Measurements from ENCODE around the gene ZNF281. TPM values are rescaled to one million over a fixed set of nuclear protein-coding genes. Genes with fewer than 3 reads are reported as not detected.
"Not testable (repeated sequence)": the region's sequence is repeated elsewhere in the genome, so short reads cannot be mapped to it uniquely, and the experiment has no call there.

The ZNF281 gene
- total and polyA plus RNA-seq, 4 donors, result 4.9 to 18.4 (median 13.1) TPM

- no peak for TF ChIP-seq ZBTB33 (IDR thresholded peaks at IDR 0.05)
These were observed 46.4 kb downstream of the ZNF281 start (continued) for GRCh38 chr1:200363264-200363933.

GRCh38 chr1:200362421-200362820 lies 47.4 kb downstream of the ZNF281 start:
- WGBS, result 90% methylated on average over 2 of the region's 2 CpGs

GRCh38 chr1:200359610-200360163 lies 50.1 kb downstream of the ZNF281 start:
- H3K27ac ChIP-seq (ENCODE audit: low read depth in 1 of 2, low read length in 2 of 2), result no peak overlapping the region
- H3K9me3 ChIP-seq (ENCODE audit: control insufficient read depth in 4 of 4, low read length in 3 of 4), result no peaks in the 10 kb centered on the region

More at GRCh38 chr1:200362421-200362820, 47.4 kb downstream of the ZNF281 start:
- Histone ChIP-seq H3K27me3 (ENCODE audit: control insufficient read depth in 4 of 4, insufficient read depth in 4 of 4, low read length in 3 of 4) (no peaks in the 10 kb centered on the region), H3K9ac (ENCODE audit: low read depth in 1 of 2, low read length in 2 of 2) (no peak overlapping the region), H3K4me1 (ENCODE audit: control insufficient read depth in 4 of 4, insufficient read depth in 4 of 4, low read length in 3 of 4) (peaks cover 4 to 22% (median 7%) of the 10 kb centered on the region in 4 donors), H3K27ac (ENCODE audit: low read depth in 1 of 2, low read length in 2 of 2) (no peak overlapping the region), H3K36me3 (ENCODE audit: control insufficient read depth in 4 of 4, insufficient read depth in 3 of 4, low read depth in 1 of 4, low read length in 3 of 4) (no peaks in the 10 kb centered on the region), H3K9me3 (ENCODE audit: control insufficient read depth in 4 of 4, low read length in 3 of 4) (no peaks in the 10 kb centered on the region), H3K4me3 (ENCODE audit: low read depth in 1 of 3, low read length in 3 of 3) (no peak overlapping the region)
- TF ChIP-seq EGR1 (IDR thresholded peaks at IDR 0.05; ENCODE audit: low read depth in 2 of 2) (no peak), FOXA1 (IDR thresholded peaks at IDR 0.05) (no peak)
- no peak for DNase-seq (ENCODE audit: low spot score)

GRCh38 chr1:200357925-200358324 lies 51.9 kb downstream of the ZNF281 start:
- H3K27ac ChIP-seq (ENCODE audit: low read depth in 1 of 2, low read length in 2 of 2), result not testable (repeated sequence)

More at GRCh38 chr1:200359610-200360163, 50.1 kb downstream of the ZNF281 start:
- no peaks in the 10 kb centered on the region for H3K27me3 ChIP-seq (ENCODE audit: control insufficient read depth in 4 of 4, insufficient read depth in 4 of 4, low read length in 3 of 4)
- no peak overlapping the region for H3K9ac ChIP-seq (ENCODE audit: low read depth in 1 of 2, low read length in 2 of 2)
- 79% methylated on average over 3 of the region's 3 CpGs for WGBS
- TF ChIP-seq FOXA1 (IDR thresholded peaks at IDR 0.05), result no peak
- DNase-seq (ENCODE audit: low spot score), result no peak
- H3K4me1 ChIP-seq (ENCODE audit: control insufficient read depth in 4 of 4, insufficient read depth in 4 of 4, low read length in 3 of 4), result peaks cover 0 to 6% (median 0%) of the 10 kb centered on the region in 4 donors
- no peak overlapping the region for H3K4me3 ChIP-seq (ENCODE audit: low read depth in 1 of 3, low read length in 3 of 3)
- no peaks in the 10 kb centered on the region for H3K36me3 ChIP-seq (ENCODE audit: control insufficient read depth in 4 of 4, insufficient read depth in 3 of 4, low read depth in 1 of 4, low read length in 3 of 4)

GRCh38 chr1:200355801-200356200 lies 54.0 kb downstream of the ZNF281 start:
- Histone ChIP-seq H3K9ac (ENCODE audit: low read depth in 1 of 2, low read length in 2 of 2) (no peak overlapping the region), H3K4me1 (ENCODE audit: control insufficient read depth in 4 of 4, insufficient read depth in 4 of 4, low read length in 3 of 4) (peaks cover 0 to 11% (median 3%) of the 10 kb centered on the region in 4 donors), H3K27ac (ENCODE audit: low read depth in 1 of 2, low read length in 2 of 2) (peak overlapping the region in 1 of 2 donors; percentile 11), H3K36me3 (ENCODE audit: control insufficient read depth in 4 of 4, insufficient read depth in 3 of 4, low read depth in 1 of 4, low read length in 3 of 4) (no peaks in the 10 kb centered on the region), H3K4me3 (ENCODE audit: low read depth in 1 of 3, low read length in 3 of 3) (no peak overlapping the region), H3K27me3 (ENCODE audit: control insufficient read depth in 4 of 4, insufficient read depth in 4 of 4, low read length in 3 of 4) (no peaks in the 10 kb centered on the region), H3K9me3 (ENCODE audit: control insufficient read depth in 4 of 4, low read length in 3 of 4) (no peaks in the 10 kb centered on the region)
- DNase-seq (ENCODE audit: low spot score), result no peak
- no peak for TF ChIP-seq FOXA2 (IDR thresholded peaks at IDR 0.05)
- no peak for TF ChIP-seq YY1 (IDR thresholded peaks at IDR 0.05)
- 76% methylated on average over 3 of the region's 3 CpGs for WGBS

More at GRCh38 chr1:200357925-200358324, 51.9 kb downstream of the ZNF281 start:
- H3K9me3 ChIP-seq (ENCODE audit: control insufficient read depth in 4 of 4, low read length in 3 of 4); DNase-seq (ENCODE audit: low spot score); H3K9ac ChIP-seq (ENCODE audit: low read depth in 1 of 2, low read length in 2 of 2); H3K27me3 ChIP-seq (ENCODE audit: control insufficient read depth in 4 of 4, insufficient read depth in 4 of 4, low read length in 3 of 4); H3K4me1 ChIP-seq (ENCODE audit: control insufficient read depth in 4 of 4, insufficient read depth in 4 of 4, low read length in 3 of 4); H3K36me3 ChIP-seq (ENCODE audit: control insufficient read depth in 4 of 4, insufficient read depth in 3 of 4, low read depth in 1 of 4, low read length in 3 of 4); H3K4me3 ChIP-seq (ENCODE audit: low read depth in 1 of 3, low read length in 3 of 3): not testable (repeated sequence)
- 93% methylated on average over 6 of the region's 6 CpGs for WGBS

Other genes with a start within 250 kb of the ZNF281 start
- gene KIF14, start 210.7 kb upstream of the ZNF281 start, total RNA-seq, result 1 to 10 TPM in 1 of 2 donors, under 1 TPM in 1; 0.17 to 8.8 TPM
- gene KIF14, start 210.7 kb upstream of the ZNF281 start, polyA plus RNA-seq, result under 1 TPM; 0.13 to 0.28 TPM

Data from liver (tissue), 9 donors.